ENCODE data around the gene NEK10.
"Not testable (repeated sequence)": the region's sequence is repeated elsewhere in the genome, so short reads cannot be mapped to it uniquely, and the experiment has no call there.

The NEK10 gene, protein sequence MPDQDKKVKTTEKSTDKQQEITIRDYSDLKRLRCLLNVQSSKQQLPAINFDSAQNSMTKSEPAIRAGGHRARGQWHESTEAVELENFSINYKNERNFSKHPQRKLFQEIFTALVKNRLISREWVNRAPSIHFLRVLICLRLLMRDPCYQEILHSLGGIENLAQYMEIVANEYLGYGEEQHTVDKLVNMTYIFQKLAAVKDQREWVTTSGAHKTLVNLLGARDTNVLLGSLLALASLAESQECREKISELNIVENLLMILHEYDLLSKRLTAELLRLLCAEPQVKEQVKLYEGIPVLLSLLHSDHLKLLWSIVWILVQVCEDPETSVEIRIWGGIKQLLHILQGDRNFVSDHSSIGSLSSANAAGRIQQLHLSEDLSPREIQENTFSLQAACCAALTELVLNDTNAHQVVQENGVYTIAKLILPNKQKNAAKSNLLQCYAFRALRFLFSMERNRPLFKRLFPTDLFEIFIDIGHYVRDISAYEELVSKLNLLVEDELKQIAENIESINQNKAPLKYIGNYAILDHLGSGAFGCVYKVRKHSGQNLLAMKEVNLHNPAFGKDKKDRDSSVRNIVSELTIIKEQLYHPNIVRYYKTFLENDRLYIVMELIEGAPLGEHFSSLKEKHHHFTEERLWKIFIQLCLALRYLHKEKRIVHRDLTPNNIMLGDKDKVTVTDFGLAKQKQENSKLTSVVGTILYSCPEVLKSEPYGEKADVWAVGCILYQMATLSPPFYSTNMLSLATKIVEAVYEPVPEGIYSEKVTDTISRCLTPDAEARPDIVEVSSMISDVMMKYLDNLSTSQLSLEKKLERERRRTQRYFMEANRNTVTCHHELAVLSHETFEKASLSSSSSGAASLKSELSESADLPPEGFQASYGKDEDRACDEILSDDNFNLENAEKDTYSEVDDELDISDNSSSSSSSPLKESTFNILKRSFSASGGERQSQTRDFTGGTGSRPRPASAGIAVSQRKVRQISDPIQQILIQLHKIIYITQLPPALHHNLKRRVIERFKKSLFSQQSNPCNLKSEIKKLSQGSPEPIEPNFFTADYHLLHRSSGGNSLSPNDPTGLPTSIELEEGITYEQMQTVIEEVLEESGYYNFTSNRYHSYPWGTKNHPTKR

DNA sequence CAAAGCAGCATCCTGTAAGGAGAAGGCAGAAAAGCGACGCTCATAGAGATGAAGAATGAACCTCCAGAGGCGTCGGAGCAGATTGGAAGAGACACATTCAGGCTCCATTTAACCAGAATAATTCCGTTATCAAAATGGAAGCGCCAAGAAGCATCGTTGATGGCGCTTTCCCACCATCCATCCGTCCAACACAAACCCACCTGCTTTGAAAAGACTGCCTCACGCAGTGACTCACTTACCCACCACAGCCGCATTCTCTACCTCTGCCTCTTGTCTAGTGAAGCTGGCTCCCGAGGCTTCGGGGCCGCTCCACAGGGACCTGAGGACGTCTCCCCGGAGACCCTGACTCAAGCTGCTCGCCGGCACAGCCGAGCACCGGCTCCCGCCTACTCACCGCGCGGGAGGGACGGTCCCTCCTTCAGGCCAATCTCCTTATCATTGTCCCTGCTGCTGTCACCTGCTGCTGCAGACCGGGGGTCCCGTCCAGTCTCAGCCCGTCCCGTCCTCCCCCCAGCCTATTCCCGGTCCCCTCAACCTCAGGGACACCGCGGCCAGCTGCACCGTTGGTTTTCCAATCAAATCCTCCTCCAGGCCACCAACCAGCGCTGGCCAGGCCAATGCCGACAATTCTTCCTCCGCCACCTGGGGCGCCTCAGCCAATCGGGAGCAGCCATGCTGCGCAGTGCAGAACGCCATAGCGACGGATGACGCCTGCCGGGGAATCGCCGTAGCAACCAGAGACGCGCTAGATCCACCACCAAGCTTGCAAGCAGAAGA is at the start of gene NEK10:
TSS of gene NEK10 (minus strand) at position 553 of the 777 bp plus-strand sequence. CDS start 16,501 bp downstream, outside the sequence.
- peak; percentile 89 for DNase-seq

DNA sequence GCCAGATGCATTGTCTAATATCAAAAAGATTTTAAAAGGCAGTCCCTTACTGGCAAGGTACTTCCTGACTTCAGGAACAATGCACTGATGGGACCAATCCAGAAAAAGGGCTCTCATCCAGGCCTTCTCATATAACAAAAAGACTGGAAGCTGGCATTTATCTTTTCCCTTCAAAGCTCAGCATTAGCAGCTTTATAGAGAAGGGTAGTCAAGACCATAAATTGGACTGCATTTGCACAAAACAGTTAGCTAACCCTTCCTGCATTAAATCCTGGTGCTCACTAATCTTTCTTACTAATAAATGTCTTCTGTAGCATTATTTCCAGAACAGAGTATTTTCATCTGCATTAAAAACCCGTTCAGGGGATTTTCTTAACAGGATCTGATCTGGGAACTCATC is 46.0 kb upstream of the NEK10 start:
- no peak for DNase-seq

DNA sequence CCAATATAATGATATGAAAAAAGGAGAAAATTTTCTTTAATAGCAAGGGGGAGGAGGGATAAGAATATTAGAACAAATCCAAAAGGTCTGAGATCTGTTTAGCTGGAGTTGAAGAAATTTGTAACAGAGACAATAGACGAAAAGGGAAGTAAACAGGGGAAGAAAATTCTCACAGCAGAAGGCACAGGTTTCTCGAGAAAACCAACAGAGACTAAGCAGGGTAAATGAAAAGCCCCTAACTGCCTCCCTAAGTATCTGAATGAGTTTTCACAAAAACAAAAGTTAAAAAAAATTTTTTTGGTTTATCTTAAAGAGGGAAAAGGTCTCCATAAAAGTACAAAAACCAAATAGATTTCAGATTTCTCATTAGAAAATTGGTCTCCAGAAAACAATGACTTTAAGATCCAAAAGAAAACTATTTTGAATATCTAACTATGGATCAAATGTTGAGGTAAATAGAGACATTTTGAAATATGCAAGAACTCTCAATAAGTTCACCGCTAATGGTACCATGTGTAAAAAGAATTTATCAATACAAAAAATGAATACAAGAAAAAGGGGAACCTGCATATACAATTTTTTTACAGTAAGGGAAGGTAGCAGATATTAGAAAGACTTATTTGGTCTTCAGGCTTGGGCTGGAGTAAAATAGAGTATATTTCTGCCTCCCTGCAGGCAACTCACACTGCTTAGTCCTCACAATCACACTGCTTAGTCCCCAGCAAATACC is 23.9 kb upstream of the NEK10 start:
- no peak for DNase-seq

DNA sequence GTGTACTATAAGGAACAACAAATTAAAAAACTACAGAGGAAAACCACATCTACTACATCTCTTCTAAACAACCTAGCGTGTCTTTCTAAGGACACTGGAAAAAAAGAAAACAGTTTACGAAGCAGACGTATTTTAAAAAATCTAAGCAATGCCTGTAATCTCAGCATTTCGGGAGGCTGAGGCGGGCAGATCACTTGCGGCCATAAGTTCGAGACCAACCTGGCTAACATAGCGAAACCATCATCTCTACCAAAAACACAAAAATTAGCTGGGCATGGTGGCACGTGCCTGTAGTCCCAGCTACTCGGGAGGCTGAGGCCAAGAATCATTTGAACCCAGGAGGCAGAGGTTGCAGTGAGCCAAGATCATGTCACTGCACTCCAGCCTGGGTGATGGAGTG is 23.2 kb upstream of the NEK10 start:
- not testable (repeated sequence) for DNase-seq

DNA sequence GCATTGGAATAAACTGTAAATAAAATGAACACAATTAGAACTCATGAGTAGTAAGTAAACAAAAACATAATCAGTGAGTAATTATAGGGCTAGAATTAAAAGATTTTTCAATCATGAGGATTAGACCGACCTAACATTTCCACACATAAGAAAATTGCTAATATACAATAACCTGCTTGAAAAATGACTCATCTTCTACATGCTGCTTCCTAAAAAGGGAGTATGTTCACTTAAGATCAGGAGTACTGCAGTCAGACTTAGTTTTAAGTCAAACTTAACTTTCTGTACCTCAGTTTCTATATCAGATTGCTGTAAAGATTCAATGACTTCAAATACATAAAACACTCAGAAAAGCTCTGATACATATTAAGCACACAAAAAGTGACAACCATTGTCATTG is 22.6 kb upstream of the NEK10 start:
- no peak for DNase-seq

DNA sequence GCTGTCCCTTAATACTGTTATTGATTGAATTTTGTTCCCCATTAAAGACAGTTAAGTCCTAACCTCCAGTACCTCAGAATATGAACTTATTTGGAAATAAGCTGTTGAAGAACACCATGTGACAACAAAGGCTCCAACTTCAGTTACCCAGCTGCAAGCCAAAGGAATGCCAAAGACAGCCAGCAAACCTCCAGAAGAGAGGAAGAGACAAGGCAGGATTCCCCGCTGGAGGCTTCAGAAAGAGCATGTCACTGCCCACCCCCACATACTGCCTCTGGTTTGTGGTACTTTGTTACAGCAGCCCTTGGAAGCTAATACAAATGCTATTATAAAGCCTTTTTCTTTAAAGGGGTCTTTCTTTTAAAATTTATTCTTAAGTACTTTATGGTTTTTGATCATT is 18.4 kb upstream of the NEK10 start:
- no peak for DNase-seq

DNA sequence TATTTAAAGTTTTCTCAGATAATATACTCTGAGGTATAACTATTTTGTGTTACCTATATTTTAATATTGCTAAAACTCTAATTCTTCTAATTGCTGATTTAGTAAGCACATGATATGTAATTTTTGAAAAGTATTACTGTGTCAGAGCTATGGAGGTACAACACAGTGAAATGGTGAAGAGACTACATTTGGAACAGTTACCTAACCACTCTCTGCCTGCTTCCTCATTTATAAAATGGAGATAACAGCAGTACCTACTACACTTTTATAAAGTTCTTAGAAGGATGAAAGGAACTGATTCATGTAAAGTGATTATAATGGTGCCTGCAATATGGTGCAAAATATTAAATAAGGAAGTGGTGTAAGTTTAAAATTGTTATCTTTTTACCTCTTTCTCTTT is 16.3 kb upstream of the NEK10 start:
- no peak for DNase-seq

DNA sequence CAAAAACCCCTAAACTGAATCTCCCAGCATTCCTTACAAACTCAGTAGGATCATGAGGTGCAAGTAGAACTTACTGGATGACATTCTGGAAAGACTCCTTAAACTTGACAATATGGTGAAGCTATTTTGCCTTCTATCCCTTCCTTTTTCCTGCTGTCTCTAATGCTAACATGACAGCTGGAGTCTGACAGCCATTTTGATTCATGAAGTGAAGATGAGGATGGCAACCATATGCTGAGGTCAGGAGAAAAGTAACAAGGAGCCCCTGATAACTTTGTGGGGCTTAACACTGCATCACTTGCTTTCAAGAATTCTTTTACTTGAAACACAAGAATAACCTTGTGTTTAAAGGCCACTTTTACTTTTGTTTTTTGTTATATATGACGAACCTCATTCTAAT is 15.0 kb upstream of the NEK10 start:
- DNase-seq = no peak

DNA sequence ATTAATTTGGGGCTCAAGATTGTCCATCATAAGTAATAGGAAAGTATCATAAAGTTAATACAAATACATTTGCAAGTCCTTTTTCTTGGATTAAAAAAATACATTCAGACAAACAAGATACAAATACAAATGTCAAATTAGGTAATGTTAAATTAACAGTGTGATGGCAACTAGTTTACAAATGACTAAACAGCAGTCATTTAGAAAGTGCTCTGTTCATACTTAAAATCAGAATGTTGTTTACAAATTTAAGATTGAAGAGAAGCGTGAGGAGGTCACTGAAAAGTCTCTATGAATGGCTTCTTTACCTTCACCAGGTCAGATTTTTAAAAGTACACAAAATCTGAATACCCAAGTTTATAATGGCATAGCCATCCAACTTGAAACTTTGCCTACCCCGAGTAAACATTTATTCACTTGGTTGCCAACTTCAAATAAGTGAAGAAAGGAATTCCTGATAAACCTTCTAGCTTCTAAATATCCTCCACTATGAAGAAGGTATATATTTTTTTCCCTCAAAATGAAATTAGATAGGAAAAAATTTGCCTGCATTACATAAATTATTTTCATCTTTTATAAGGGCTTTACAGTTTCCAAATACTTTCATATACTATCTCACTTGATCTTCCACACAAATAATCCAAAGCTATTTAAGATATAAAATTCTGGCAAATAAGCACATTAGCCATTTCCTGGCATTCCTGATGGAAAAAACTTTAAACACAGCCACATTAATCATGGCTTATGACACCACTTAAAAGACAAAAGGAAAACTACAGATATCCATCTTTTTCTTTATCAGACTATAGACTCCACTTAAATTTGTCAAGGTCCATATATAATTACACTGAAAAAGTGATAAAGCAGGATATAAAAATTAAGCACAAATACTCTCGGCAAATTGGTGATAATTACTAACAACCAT is 11.5 kb upstream of the NEK10 start:
- DNase-seq = no peak

DNA sequence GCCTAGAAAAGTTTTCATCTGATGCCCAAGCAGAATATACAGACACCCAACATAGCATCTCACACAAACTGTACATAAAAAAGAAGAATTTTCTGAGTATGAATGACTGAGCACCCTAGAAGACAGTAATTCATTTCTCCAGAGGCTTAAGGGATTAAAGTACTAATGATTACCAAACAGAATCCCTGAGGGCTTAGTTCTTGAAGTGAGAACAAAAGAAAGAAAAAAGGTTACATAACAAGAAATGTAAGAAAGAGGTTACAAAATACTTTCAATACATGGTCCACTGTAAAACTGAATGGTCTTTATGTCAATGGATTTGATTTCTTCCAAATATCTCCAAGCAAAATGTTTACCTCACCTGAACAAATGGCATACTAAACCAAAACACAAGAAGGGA is 9.1 kb upstream of the NEK10 start:
- DNase-seq = no peak

DNA sequence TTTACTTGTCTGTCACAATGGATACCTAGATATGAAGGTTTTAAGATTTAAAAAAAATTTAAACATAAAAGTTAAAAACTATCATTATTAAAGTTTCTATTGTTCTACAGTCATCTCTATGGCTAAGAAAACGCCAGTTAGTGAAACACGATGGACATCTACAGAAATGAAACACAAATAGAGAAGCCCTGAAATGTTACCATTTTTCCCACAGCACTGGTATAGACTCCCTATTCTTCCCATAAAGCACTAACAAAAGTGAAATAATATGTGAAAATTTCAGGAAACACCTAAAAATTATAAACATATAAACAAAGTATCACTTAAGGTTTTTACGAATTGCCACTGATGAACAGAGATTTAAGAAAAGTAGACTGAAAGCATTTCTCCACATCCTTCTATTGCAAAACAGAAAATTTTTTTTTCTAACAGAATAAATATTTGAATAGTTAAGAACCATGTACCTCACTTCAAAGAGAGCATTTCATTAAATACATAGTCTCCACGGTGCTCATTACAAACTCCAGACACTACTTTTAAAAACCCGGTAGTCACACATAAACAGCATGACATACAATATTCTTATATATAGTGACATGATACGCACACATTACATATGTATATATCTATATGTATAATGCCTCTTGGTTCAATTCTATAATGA is 7.1 kb upstream of the NEK10 start:
- no peak for DNase-seq

DNA sequence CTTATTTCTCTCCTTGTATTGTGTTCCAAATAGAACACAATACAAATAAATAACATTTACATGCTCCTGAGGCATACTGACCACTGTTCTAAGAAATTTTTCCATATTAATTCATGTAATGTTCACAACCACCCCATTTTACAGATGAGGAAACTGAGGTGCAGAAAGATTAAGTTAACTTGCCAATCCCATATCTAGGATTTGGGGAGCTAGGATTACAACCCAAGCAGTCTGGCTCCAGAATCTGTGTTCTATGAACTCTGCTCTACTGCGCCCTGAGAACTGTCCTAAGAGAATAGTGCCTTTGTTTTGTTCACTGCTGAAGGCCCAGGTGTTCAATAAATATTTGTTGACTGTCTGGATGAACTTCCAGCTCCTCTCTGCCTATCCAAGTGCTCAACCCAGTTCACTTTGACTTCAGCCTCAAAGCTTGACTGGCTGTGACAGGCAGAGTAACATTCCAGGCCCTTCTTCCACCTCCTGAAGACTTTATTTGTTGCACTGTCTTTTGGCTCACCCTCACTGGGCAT is 3.1 kb downstream of the NEK10 start:
- DNase-seq = no peak

DNA sequence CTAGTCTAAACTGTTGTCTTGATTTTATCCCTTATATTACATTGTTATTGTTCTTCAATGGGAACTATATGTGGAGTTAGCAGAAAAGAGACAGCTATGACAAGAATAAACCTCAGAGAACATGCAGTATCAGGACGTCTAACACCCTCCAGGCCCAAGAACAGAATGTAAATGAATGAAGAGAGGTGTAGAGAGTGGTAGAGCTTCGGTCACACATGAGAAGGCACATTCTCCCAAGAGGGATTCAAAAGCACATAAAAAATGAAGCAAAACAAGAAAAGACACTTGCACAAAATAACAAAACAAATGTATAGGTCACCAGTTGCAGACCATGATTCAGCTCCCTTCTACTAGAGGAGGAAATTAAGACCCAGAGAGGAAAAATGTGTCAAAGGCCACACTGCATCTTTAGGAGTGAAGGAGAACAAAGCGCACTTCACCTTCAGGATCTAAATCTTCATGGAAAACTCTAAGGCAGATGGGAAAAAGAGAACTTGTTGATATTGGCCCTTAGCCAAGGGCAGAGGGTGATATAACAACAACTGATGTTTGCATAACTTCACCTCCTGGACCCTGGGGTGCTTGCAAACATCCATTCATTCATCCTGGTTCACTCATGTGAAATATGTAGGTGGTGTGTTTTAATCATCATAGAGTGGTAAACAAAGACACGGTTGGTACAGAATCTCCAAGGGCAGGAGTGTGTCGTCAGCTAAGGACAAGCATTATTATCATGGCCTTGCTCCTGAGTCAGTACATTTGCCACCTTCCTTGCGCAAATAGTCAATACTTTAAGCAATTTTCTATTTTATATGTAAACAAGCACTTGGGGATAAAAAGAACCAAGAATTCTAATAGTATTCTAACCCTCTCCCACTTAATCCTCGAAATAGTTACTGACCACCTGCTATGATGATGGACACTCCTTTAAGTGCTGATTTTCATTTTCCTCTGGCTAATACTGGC is 8.8 kb downstream of the NEK10 start:
- no peak for DNase-seq

DNA sequence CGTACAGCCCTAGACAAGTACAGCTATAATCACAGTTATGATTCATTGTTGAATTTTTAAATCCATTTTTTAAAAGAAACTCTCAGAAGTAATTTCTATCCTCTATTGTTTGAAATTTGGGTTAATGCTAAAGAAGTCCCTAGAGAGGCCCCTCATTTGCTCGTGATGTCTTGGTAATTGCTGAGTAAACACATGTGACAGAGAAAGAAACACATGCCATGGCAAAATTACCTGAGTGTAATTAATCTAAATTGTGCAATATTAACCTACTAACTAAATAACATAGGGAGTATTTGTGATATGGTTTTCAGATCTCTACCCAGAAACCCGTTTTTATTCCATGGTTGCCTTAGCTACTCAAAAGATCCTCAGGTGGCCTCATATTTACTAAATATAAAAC is 10.8 kb downstream of the NEK10 start:
- no peak for DNase-seq

DNA sequence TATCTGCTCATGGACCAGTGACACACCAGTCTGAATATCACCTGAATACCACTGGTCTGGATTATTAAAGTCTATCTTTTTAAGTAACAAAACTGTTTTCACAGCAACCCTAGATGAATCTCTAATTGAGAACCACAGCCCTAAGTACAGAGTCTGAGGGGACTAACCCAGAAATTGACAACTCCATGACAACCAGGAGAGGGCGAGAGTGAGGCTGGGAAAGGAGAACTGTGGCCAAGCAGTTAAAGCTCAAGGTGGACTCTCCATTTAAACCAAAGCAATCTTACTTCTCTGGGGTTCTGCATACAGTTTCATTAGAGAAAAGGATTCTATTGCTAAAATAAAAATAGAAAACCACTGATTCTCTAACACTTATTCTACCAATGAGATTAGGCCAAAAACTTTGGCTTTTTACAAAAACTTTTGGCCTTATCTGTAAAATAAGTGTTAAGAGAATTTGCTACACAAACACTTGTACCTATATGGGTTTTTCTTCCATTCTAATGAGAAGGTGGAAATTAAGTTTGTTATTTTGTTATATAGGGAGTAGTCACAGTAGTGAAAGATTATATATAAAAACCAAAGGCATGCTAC is 11.4 kb downstream of the NEK10 start:
- peak; percentile 45 for DNase-seq

DNA sequence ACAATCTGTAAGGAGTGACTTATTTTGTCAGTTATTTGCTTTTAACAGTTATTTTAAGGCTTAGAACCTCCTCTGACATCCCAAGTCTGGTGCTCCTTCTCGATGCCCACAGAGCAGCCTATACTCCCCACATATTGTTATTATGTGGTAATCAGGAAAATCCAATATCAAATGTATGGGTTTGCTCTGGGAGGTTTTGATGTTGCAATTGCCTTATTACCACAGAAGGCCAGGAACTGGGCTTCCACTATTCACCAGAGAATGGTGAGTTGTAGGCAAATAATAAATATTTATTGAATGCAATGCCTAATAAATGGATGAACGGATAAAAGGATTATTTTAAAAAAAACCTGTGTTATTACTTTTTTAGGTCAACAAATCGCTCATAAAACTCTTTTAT is 12.2 kb downstream of the NEK10 start:
- no peak for DNase-seq

DNA sequence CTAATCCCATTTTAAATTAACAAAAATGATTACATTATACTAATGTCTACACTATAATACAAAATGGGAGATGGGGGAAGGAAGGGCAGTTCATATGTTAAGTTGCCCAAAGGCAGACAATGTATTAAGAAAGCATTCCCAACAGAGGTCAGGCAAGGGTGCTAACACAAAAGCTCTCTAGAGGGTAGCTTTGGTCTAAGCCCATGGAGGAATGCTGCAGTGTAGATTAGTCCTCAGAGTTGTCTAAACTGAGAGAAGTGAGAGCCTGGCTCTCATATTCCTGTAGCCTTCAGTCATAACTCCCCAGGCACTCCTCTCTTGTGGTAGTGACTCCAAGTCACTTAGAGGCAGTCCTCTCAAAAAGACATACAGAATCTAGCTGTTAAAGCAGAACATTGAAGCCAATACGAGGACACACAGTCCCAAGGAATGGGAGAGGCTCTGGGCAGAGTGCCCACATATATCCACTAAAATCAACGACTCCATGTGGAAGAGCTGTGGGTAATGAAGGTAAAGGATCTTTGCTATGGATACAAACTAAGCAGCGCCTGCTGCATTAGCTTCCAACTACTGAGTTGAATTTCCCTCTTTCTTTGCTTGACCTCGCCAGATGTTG is 14.5 kb downstream of the NEK10 start:
- DNase-seq = no peak

DNA sequence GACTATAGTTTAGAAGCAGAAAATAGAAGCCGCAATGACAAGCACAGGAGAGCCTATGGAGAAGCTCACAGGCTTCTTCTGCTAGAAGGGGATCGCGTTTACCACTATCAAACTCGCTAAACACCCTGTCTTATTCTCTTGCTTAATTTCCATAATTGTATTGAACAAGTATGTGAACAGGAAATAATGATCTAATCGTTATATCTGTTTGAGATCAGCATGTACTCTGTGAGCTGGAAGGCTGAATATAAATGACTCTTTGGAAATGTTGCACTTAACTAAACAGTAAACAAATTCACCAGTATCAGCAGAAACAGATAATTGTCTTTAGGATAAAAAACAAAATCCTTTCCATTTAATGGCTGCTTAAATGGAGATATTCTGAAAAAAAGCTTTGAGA is 15.0 kb downstream of the NEK10 start:
- no peak for DNase-seq
